ENCODE measurements around the gene ACSM2B.

- TF ChIP-seq CTCF (IDR thresholded peaks at IDR 0.05) (no peak), POLR2A (IDR thresholded peaks at IDR 0.05) (no peak)
These were observed 34.2 kb upstream of the ACSM2B start for GRCh38 chr16:20610211-20610891.

Measured in stomach (tissue), 4 donors.